Measurements from ENCODE around the gene ADAMTS2. TPM values are rescaled to one million over a fixed set of nuclear protein-coding genes. Genes with fewer than 3 reads are reported as not detected.

ADAMTS2 gene
- total and polyA plus RNA-seq, 2 experiments from 2014 or later: 1.6 to 8.1 TPM

DNA sequence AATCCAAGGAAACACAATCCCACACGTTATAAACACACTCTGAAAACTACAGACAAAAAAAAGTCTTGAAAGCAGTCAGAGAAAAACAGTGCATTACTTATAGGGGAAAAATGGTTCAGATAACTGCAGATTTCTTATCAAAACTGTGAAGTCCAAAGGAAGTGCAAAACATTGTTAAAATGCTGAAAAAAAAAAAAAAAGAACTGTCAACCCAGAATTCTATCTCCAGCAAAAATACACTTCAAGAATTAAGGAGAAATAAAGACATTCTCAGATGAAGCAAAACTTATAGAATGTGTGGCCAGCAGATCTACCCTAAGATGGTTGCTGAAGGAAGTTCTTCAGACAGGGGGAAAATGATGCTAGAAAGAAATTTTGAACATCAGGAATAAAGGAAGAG lies 40.4 kb downstream of the ADAMTS2 start:
- Histone ChIP-seq H3K4me3 (no peak overlapping the region), H3K79me2 (replicated peaks; ENCODE audit: insufficient read depth) (0 out of 2 replicates have a peak, but pooled peaks cover 8% of the 10 kb centered on the region), H4K20me1 (replicated peaks; ENCODE audit: insufficient read depth) (no peaks in the 10 kb centered on the region), H3K27ac (ENCODE audit: low read depth) (no peak overlapping the region), H3K9me2 (ENCODE audit: insufficient read depth) (no peaks in the 10 kb centered on the region), H3K4me1 (ENCODE audit: insufficient read depth) (no peaks in the 10 kb centered on the region), H3K27me3 (ENCODE audit: insufficient read depth) (no peaks in the 10 kb centered on the region), H3F3A (replicated peaks; ENCODE audit: low read depth) (no peaks in the 10 kb centered on the region), H3K36me3 (ENCODE audit: insufficient read depth) (no peaks in the 10 kb centered on the region), H2AFZ (no peak overlapping the region), H3K4me2 (no peak overlapping the region)
- H3K4me1 Mint-ChIP-seq: peaks cover 4% of the 10 kb centered on the region; the same call in 2 of the 3 replicates
- no peak for DNase-seq (ENCODE audit: low spot score)
- TF ChIP-seq, protein P1, sequence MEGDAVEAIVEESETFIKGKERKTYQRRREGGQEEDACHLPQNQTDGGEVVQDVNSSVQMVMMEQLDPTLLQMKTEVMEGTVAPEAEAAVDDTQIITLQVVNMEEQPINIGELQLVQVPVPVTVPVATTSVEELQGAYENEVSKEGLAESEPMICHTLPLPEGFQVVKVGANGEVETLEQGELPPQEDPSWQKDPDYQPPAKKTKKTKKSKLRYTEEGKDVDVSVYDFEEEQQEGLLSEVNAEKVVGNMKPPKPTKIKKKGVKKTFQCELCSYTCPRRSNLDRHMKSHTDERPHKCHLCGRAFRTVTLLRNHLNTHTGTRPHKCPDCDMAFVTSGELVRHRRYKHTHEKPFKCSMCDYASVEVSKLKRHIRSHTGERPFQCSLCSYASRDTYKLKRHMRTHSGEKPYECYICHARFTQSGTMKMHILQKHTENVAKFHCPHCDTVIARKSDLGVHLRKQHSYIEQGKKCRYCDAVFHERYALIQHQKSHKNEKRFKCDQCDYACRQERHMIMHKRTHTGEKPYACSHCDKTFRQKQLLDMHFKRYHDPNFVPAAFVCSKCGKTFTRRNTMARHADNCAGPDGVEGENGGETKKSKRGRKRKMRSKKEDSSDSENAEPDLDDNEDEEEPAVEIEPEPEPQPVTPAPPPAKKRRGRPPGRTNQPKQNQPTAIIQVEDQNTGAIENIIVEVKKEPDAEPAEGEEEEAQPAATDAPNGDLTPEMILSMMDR (conservative IDR thresholded peaks at IDR 0.05; ENCODE audit: low read depth in 2 of 2): no peak
- no peak for TF ChIP-seq POLR2AphosphoS5 (IDR thresholded peaks at IDR 0.05; ENCODE audit: low read depth)
- TF ChIP-seq, protein P2, sequence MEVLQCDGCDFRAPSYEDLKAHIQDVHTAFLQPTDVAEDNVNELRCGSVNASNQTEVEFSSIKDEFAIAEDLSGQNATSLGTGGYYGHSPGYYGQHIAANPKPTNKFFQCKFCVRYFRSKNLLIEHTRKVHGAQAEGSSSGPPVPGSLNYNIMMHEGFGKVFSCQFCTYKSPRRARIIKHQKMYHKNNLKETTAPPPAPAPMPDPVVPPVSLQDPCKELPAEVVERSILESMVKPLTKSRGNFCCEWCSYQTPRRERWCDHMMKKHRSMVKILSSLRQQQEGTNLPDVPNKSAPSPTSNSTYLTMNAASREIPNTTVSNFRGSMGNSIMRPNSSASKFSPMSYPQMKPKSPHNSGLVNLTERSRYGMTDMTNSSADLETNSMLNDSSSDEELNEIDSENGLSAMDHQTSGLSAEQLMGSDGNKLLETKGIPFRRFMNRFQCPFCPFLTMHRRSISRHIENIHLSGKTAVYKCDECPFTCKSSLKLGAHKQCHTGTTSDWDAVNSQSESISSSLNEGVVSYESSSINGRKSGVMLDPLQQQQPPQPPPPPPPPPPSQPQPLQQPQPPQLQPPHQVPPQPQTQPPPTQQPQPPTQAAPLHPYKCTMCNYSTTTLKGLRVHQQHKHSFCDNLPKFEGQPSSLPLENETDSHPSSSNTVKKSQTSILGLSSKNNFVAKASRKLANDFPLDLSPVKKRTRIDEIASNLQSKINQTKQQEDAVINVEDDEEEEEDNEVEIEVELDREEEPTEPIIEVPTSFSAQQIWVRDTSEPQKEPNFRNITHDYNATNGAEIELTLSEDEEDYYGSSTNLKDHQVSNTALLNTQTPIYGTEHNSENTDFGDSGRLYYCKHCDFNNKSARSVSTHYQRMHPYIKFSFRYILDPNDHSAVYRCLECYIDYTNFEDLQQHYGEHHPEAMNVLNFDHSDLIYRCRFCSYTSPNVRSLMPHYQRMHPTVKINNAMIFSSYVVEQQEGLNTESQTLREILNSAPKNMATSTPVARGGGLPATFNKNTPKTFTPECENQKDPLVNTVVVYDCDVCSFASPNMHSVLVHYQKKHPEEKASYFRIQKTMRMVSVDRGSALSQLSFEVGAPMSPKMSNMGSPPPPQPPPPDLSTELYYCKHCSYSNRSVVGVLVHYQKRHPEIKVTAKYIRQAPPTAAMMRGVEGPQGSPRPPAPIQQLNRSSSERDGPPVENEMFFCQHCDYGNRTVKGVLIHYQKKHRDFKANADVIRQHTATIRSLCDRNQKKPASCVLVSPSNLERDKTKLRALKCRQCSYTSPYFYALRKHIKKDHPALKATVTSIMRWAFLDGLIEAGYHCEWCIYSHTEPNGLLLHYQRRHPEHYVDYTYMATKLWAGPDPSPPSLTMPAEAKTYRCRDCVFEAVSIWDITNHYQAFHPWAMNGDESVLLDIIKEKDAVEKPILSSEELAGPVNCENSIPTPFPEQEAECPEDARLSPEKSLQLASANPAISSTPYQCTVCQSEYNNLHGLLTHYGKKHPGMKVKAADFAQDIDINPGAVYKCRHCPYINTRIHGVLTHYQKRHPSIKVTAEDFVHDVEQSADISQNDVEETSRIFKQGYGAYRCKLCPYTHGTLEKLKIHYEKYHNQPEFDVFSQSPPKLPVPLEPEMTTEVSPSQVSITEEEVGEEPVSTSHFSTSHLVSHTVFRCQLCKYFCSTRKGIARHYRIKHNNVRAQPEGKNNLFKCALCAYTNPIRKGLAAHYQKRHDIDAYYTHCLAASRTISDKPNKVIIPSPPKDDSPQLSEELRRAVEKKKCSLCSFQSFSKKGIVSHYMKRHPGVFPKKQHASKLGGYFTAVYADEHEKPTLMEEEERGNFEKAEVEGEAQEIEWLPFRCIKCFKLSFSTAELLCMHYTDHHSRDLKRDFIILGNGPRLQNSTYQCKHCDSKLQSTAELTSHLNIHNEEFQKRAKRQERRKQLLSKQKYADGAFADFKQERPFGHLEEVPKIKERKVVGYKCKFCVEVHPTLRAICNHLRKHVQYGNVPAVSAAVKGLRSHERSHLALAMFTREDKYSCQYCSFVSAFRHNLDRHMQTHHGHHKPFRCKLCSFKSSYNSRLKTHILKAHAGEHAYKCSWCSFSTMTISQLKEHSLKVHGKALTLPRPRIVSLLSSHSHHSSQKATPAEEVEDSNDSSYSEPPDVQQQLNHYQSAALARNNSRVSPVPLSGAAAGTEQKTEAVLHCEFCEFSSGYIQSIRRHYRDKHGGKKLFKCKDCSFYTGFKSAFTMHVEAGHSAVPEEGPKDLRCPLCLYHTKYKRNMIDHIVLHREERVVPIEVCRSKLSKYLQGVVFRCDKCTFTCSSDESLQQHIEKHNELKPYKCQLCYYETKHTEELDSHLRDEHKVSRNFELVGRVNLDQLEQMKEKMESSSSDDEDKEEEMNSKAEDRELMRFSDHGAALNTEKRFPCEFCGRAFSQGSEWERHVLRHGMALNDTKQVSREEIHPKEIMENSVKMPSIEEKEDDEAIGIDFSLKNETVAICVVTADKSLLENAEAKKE (CRISPR knock-in tag; IDR thresholded peaks at IDR 0.05): no peak
- no peak for TF ChIP-seq EZH2 (IDR thresholded peaks at IDR 0.05; ENCODE audit: low read depth, unreplicated experiment)
- TF ChIP-seq, protein P3, sequence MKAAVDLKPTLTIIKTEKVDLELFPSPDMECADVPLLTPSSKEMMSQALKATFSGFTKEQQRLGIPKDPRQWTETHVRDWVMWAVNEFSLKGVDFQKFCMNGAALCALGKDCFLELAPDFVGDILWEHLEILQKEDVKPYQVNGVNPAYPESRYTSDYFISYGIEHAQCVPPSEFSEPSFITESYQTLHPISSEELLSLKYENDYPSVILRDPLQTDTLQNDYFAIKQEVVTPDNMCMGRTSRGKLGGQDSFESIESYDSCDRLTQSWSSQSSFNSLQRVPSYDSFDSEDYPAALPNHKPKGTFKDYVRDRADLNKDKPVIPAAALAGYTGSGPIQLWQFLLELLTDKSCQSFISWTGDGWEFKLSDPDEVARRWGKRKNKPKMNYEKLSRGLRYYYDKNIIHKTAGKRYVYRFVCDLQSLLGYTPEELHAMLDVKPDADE (IDR thresholded peaks at IDR 0.05): no peak
- TF ChIP-seq JUNB (IDR thresholded peaks at IDR 0.05; ENCODE audit: unreplicated experiment): no peak
- no peak for TF ChIP-seq ZNF114 (CRISPR knock-in tag; IDR thresholded peaks at IDR 0.05)
- no peak for TF ChIP-seq EZH2phosphoT487 (IDR thresholded peaks at IDR 0.05; ENCODE audit: unreplicated experiment)
- no peak for TF ChIP-seq STAT1 (IDR thresholded peaks at IDR 0.05; ENCODE audit: unreplicated experiment)
- TF ChIP-seq NANOG (IDR thresholded peaks at IDR 0.05; ENCODE audit: borderline replicate concordance): no peak
- no peak for TF ChIP-seq CREB1 (CRISPR knock-in tag; IDR thresholded peaks at IDR 0.05; ENCODE audit: low read depth)
- TF ChIP-seq ZNF331 (CRISPR knock-in tag; IDR thresholded peaks at IDR 0.05; ENCODE audit: low read depth): no peak
- TF ChIP-seq, protein P4, sequence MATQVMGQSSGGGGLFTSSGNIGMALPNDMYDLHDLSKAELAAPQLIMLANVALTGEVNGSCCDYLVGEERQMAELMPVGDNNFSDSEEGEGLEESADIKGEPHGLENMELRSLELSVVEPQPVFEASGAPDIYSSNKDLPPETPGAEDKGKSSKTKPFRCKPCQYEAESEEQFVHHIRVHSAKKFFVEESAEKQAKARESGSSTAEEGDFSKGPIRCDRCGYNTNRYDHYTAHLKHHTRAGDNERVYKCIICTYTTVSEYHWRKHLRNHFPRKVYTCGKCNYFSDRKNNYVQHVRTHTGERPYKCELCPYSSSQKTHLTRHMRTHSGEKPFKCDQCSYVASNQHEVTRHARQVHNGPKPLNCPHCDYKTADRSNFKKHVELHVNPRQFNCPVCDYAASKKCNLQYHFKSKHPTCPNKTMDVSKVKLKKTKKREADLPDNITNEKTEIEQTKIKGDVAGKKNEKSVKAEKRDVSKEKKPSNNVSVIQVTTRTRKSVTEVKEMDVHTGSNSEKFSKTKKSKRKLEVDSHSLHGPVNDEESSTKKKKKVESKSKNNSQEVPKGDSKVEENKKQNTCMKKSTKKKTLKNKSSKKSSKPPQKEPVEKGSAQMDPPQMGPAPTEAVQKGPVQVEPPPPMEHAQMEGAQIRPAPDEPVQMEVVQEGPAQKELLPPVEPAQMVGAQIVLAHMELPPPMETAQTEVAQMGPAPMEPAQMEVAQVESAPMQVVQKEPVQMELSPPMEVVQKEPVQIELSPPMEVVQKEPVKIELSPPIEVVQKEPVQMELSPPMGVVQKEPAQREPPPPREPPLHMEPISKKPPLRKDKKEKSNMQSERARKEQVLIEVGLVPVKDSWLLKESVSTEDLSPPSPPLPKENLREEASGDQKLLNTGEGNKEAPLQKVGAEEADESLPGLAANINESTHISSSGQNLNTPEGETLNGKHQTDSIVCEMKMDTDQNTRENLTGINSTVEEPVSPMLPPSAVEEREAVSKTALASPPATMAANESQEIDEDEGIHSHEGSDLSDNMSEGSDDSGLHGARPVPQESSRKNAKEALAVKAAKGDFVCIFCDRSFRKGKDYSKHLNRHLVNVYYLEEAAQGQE (IDR thresholded peaks at IDR 0.05; ENCODE audit: unreplicated experiment): no peak
- no peaks in the 10 kb centered on the region; the same call in 2 of the 3 replicates for H3K36me3 Mint-ChIP-seq (ENCODE audit: low read depth)
- H3K27ac Mint-ChIP-seq: no peak overlapping the region
- no peak overlapping the region for H3K4me3 Mint-ChIP-seq
- H3K9me3 Mint-ChIP-seq: peaks cover 19% of the 10 kb centered on the region
- no peak for ATAC-seq
- peaks cover 7% of the 10 kb centered on the region for H3K27me3 Mint-ChIP-seq (ENCODE audit: insufficient read depth, low read depth, poor library complexity)

Measured in GM23338 (cell line).